Myocyte (in vitro differentiated cells): ENCODE data around the gene LRP1B. TPM values are rescaled to one million over a fixed set of nuclear protein-coding genes. Genes with fewer than 3 reads are reported as not detected.
"Not testable (repeated sequence)": the region's sequence is repeated elsewhere in the genome, so short reads cannot be mapped to it uniquely, and the experiment has no call there.

Source experiments
- DNase-seq: peaks from one replicate; pipeline ENCODE4 v3.0.0-alpha.2; 2012; ENCODE audit warnings: low read depth
- total RNA-seq: library from RNA; depleted of rRNA; stranded (reverse); fragments of >200 nt; gene quantifications from 2 replicates; pipeline ENCODE4 v1.2.3, GENCODE V29; 2014

LRP1B gene
- total RNA-seq, 1 donor from 2014 or later: 0.05 TPM

DNA sequence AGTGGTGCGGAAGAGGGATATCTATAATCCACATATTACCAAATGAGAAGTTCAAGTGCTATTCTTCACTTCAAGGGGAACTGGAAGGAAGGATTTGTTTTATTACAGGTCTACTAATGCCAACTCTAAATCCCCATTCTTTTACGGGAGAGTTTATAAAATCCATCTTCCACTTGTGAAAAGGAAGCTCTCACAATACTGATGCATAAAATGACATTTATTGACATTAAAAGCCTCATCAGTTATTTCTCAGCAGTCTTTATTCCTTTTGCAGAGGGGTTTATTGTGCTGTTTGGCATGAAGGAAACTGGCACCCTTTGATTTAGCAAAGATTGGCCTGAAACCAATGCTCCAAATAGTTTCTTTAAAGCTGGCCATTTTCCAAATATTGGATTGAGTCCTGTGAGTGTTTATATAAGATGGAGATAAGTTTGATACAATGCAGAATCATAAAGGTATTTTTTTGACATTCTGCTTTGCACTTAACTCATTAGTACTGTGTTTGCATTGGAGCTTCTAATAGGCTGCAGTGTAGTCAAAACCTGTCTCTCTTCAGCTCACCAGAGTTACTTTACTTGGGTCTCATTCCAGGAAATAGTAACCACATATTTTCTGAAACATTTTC lies 26.6 kb downstream of the LRP1B start:
- no peak for DNase-seq

DNA sequence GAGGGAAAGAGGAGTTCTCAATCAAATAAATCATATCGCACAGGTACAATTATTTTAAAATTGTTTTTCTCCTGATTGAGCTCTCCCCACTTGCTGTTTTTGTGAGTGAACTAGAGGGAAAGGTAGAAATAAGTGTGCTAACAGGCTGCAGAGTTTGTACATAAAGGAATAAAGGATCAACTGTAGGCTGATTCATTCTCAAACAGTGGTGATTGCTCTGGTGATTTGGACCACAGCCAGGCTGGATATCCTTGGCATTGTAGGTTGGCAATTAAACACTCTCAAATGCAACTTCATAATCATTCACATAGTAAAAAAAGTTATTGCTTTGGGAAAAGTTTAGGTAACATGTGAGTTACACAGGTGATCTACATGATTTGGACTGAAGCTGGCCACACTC lies 29.8 kb downstream of the LRP1B start:
- no peak for DNase-seq

DNA sequence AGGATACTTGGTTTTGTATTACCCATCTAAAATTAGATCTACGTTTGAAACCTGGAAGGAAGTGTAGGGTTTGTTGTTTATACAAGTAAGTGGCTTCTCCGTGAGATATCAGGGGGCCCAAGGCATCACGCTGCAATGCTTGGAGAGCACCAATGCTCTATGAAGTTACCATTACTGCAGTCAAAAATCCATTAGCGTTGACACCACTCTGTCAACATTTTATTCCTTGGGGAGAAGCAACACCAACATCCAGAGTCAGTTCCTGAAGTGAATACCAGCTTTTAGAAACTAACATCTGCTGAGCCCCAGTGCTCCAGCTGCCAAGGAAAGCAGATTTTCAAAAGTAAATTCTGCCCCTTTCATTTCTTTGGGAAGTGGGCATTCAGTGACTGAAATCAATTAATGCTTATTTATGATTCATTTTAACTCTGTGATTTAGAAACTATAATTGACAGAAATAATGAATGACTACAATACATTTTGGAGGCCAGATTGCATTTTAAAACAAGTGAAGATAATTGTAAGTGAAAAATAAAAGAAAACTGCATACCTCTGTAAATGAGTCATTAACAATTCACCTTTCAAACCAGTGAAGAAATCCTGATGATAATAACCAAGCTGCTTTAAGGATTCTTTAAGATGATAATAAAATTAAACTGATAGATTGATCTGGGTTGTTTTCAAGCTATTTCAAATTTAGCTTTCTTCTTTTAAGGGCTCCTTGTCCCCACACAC lies 30.5 kb downstream of the LRP1B start:
- no peak for DNase-seq

DNA sequence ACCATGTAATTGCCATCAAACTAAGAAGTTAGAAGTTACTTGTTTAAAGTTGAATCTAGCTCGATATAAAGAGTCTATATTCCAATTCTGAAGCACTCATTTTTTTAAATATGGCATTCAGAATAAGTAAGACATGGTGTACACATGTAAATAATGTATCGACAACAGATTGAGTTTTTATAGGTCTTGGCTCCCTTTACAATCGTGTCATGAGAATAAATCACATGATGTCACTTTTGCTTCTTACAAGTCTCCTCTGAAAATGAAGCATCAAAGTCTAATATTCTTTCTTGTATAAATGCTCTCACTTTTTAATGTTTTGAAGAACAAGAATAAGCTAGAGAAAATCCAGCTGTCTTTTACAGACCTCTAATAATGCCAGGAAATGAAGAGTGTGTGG lies 33.1 kb downstream of the LRP1B start:
- no peak for DNase-seq

DNA sequence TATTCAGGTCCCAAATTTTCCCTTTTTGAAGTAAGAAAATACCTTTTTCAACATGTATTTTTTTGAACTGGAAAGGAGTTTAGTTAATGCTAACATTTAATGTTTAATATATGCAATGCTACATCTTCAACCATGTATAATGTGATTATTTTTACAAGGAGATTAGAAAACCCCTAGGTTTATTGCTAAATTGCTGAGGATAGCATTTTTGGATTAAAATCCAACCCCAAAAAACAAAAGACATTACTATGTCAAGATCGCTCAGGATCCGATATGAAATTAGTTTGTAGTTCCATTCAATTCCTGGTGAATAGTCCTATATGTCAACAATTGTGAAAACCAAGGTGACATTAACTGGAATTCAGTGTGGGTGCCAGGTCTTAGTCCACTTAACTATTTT lies 35.2 kb downstream of the LRP1B start:
- DNase-seq: no peak

DNA sequence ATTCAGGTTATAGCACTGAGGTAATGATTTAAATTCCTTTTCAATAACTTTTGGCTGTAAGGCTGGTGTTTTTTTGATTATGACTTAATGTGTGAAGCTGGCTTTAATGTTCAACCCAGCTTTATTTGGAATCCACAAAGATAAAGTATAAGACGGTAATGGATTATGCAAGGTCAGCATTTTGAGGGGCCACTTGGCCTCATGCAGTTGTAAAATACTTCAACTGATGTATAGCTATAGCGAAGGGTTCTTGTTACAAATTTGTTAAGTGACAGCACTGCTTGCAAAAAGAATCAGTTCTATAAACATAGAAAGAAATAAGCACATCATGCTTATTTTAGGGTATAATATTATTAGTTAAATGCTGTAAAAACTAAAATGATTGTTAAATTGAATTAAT lies 36.6 kb downstream of the LRP1B start:
- DNase-seq: no peak

DNA sequence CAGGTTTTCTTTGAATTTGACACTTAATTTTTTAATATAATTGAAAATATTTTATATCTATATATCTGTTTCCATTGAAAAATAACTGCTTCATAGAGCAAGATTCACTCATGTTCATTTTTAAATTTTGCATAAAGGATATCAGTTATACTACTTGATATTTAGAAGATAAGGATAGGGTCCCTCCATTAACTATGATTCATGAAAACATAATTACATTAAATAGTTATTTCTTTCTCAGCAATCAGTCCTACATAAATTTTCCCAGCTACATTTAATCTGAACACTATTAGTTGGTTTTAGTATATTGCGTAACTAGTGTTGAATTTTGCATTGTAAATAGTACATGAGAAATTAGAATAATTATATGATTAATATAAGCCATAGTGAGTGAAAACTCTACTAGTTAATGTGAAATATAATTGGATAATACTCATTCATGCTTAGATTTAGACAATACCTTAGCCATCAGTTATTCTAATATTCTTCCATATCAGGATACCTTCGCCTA lies 42.7 kb downstream of the LRP1B start:
- no peak for DNase-seq

DNA sequence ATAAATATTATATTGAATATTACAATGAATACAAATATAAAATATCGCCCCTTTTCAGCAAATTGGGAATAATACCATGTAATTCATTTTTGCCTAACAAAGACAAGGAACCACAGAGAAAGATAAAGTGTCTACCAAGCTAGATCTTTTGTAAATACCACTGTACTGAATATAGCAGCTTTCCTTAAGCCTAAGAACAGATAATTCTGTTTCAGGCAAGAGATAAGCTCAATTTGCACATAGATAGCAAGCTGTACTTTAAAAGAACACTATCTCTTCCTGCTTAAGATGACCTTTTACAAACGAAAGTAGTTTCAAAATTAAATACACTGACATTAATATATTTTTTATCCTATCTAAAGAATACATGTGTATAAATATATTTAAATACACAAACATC lies 43.2 kb downstream of the LRP1B start:
- DNase-seq: not testable (repeated sequence)

DNA sequence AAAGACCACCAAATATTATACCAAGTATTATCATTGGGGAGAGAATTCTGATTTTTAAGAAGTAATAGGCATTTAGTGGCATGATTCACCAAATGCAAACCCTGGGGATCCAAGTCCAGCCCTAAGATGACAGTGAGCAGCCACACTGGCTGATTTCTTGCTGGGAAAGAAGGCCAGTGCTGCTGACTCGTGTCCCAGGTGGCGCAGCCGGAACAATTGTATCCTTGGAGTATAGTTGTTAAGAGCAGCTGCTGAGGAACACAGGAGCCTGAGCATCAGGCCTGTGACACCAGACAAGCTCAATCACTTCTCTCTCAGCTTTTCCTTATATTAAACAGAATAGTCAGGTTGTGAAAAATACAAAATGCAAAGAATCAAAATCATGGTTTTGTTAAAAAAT lies 48.4 kb downstream of the LRP1B start:
- DNase-seq: no peak

DNA sequence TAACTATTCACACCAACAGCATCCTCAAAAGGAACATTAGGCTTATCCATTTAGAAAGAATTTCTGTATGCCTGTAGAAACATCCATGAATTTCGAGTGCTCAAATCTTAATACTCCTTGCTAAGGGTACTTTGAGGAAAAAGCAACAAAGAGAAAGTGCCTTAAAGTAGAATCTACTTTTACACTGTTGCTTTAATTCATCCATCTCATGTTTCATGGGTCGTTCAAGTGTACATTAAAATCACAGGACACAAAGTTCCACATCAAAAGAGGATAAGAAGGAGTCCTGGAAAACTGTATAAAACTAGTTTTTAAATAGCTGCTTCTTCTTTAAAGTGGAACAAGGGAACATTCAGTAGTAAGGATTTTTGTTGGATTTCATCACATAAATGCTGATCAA lies 54.5 kb downstream of the LRP1B start:
- DNase-seq: no peak

DNA sequence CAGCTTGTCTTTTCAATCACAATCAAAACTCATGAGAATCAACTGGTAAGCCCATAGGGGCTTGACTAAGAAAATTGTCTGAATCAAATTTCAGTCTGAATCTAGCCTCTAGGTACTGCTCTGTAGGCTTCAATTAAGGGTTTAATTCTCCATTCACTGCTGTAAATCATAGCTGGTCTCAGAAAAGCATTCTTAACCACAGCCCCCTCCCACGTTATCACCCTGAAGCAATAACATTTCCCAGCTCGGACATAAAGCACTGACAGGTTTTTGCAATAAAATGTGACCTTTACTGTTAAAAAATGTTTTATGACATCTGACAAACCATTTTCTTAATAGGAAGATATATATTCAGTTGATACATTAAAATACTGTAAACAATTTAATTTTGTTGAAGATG lies 55.0 kb downstream of the LRP1B start:
- no peak for DNase-seq

DNA sequence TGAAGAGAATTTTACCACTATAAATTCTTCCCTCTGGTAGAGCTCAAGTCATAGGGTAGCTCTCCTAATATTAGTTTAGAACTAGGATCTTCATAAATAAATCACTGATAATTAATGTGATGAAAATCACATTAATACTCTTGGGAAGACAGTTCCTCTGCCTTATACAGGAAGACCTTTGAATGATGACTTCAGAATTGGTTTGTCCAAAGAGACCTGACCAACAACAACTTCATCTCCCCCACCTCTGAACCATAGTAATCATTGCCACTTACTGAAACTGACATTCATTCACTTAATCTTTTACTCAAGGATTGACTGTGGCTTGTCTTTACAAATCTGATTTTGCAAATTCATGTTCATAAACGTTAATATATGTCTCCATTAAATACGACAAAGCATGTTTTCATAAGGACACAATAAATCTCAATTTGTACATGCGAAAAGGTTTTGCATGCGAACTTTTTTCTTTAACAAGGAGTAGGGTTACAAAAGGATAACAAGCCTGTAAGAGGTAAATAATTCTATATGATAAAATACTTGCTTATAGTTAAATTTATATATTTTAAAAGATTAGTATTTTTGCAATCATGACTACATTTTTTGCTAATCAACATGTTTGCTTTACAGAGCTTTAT lies 61.4 kb downstream of the LRP1B start:
- no peak for DNase-seq

DNA sequence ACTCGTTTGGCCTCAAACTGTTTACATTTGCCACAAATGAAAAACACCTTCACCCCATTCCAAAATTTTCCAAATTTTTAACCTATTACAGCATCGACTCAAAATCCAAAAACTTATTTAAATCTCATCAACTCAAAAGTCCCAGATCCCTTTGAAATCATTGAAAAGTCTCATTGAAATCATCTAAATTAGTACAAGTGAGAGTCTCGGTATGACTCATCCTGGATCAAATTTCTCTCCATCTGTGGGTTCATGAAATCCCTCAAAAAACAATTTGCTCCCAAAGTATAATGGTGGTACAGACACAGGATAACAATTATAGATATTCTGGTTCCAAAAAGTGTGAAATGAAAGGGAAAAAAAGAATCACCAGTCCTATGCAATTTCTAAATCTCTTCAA lies 65.1 kb downstream of the LRP1B start:
- no peak for DNase-seq

DNA sequence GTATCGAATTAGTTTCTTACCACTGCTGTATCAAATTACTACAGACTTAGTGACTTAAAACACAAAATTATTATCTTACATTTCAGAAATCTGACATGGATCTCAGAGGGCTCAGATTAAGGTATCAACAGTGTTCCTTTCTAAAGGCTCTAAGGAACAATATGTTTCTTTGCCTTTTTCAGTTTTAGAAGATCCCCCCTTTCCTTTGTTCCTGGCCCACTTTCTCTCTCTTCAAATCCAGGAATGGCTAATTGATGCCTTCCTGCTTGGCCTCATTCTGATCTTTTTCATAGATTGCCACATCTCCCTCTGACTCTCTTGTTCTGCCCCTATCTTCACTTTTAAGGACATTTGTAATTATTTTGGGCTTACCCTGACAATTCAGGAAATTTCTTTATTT lies 65.7 kb downstream of the LRP1B start:
- no peak for DNase-seq

DNA sequence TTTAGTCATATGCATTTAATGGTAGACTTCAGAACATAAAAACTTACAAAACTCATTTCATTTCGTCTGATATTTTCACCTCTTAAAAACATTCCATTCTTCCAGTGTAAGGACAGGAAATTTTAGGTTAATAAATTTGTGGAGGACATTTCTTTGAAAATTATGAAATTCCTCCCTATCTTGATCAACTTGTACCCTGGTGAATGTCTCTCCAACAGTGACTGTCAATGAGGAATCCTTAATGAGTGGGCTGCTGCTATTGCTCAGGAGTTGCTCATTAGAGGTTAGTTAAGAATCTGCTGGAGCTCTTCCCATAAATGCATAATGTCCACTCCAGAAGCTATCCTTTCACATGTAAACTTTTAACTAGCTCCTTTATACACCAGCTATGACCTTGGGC lies 69.1 kb downstream of the LRP1B start:
- no peak for DNase-seq

DNA sequence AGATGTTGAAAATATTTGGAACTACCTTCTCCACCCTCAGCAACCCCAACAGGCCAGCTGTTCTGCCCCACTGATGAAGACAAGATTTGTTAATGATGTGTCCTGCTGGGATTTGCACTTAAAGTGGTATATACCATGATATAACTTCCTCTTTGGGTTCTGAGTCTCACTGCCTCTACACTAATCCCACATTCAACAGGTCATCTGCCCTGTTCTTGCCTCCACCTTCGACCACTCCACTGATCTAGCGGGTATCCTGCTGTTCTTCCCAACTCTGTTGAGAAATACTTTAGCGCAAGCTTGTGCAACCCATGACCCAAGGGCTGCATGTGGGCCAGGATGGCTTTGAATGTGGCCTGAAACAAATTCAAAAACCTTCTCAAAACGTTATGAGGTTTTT lies 72.7 kb downstream of the LRP1B start:
- DNase-seq: no peak

DNA sequence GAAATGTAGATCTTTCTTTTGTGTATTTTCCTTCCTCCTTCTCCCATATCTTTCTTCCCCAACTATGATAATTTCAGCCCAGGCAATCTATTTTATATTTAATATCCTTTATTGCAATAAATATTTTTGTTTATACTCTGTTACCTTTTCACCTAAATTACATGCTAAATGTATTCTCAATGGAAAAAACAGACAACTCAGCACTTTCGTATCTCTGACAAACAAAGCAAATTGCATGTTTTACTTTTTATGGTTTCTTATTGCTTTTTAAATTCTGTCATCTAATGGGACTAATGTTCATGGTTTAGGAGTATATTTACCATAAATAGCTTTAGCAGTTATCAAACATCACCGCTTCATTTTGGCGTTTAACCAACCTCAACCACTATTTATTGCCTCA lies 74.0 kb downstream of the LRP1B start:
- no peak for DNase-seq

DNA sequence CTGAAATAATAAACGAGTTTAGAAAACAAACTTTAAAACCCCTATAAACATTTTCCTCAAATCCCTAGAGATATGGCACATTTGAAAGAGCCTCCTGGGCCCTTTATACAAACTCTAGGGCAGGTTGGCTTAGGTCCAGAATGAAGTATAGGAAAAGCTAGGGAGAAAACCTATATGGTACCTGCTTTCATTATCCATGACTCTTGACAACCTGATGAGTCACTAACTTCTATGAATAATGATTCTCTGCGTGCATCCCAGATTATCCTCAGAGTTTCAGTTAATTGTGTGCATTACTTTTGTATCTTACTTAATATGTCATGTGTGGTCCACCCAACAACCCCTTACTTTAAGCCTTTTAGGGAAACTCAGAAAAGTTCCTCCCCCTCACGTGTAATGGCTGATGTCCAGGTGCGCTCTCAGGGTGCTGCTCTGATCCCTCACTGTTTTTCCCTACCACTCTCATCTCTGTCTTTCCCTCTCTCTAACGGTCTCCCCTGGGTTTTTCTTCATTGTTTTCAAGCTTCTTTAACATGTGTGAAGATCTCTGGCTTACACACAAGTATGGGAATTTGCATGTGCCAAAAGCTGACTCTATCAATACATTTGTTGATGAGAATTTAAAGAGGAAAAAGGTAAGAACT lies 78.5 kb downstream of the LRP1B start:
- DNase-seq: no peak

DNA sequence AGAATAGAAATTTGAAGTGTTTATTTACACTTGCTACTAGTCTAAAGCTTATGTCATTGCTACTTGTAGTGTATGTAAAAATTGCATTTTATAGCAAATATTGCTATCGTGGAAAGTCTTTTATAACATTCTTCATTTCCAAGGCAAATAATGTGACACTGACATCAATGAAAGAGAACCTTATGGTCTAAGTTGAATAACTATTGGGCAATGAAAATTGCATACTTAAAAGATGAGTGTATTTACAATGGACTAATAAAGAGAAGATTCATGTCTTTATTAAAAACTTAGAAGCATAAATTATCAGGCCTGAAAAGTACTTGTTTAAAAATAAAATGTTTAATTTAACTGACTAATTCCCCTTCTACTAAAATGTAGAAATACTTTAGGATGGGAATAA lies 82.2 kb downstream of the LRP1B start:
- DNase-seq: no peak

DNA sequence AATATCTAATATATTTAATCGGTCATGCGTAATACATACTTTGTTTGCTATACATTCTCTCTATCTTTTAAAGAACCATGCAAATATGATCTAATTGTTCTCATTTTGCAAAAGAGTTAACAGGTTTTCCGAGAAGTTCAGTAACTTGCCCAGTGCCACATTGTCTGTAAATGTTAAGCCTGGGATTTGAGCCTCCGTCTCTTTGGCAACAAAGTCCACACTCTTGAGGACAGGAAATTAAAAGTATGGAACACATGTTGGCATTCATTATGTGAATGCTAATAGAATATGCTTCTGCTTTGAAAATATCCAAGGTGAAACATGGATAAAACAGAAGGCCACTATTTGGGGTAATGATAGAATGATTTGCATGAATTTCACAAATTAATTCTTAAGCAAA lies 85.2 kb downstream of the LRP1B start:
- no peak for DNase-seq

DNA sequence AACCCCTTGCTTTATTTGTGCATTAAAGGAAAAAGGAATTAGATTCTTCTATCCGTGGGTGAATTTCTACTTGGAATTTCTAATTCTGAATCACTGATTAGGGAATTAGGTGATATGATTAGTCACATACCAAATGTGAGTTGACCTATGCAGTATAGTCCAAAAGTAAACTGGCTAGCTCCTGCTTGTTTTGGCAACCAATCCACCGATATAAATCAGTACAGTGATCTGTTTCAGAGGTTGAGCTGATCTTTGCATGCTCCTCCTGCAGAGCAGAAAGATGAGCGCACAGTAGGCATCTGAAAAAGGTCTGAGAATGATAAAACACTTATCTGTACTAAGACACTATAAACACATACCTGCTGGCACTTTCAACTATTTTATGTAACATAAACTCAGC lies 86.6 kb downstream of the LRP1B start:
- DNase-seq: no peak

DNA sequence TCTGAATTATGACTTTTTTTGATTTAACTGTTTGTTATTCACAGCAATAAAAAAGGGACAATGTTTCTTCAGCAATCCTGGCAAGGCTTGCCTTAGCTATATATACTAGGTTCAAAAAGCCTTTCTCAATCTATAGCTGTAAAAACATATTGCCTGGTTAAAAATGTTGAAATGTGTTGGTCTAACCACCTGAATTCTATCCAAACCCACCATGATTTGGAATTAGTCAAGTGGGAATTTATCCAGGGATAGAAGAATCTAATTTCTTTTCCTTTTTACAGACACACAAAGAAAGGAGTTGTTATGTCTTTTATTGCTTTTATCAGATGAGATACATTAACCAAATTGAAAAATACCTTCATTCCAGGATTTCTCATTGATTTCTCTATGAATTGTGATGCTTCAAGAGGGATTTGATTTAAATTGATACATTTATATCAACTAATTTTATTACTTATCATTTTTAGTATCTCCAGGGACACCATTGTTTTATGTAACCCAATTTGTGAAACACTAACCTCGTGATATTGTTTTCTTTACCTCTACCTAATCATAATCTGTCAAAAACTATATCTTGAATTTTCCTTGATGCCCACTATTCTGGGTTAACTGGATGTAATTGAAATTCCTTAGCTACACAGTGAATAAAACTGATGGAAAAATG lies 88.1 kb downstream of the LRP1B start:
- no peak for DNase-seq
